ENCODE results near the gene WDR77.

- TF ChIP-seq, protein P1, sequence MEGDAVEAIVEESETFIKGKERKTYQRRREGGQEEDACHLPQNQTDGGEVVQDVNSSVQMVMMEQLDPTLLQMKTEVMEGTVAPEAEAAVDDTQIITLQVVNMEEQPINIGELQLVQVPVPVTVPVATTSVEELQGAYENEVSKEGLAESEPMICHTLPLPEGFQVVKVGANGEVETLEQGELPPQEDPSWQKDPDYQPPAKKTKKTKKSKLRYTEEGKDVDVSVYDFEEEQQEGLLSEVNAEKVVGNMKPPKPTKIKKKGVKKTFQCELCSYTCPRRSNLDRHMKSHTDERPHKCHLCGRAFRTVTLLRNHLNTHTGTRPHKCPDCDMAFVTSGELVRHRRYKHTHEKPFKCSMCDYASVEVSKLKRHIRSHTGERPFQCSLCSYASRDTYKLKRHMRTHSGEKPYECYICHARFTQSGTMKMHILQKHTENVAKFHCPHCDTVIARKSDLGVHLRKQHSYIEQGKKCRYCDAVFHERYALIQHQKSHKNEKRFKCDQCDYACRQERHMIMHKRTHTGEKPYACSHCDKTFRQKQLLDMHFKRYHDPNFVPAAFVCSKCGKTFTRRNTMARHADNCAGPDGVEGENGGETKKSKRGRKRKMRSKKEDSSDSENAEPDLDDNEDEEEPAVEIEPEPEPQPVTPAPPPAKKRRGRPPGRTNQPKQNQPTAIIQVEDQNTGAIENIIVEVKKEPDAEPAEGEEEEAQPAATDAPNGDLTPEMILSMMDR (IDR thresholded peaks at IDR 0.05) = no peak
- TF ChIP-seq GABPB1 (CRISPR knock-in tag; IDR thresholded peaks at IDR 0.05) (no peak), NFYB (CRISPR knock-in tag; conservative IDR thresholded peaks at IDR 0.05; ENCODE audit: low read depth) (no peak), JUN (CRISPR knock-in tag; IDR thresholded peaks at IDR 0.05) (no peak), ZNF121 (CRISPR knock-in tag; IDR thresholded peaks at IDR 0.05) (no peak), ZNF138 (CRISPR knock-in tag; conservative IDR thresholded peaks at IDR 0.05) (no peak), SMAD3 (CRISPR knock-in tag; IDR thresholded peaks at IDR 0.05; ENCODE audit: borderline replicate concordance) (no peak), ESRRA (CRISPR knock-in tag; IDR thresholded peaks at IDR 0.05; ENCODE audit: borderline replicate concordance) (no peak), FOXJ3 (CRISPR knock-in tag; IDR thresholded peaks at IDR 0.05; ENCODE audit: borderline replicate concordance) (no peak), SOX15 (CRISPR knock-in tag; IDR thresholded peaks at IDR 0.05) (no peak)
- TF ChIP-seq, protein P2, sequence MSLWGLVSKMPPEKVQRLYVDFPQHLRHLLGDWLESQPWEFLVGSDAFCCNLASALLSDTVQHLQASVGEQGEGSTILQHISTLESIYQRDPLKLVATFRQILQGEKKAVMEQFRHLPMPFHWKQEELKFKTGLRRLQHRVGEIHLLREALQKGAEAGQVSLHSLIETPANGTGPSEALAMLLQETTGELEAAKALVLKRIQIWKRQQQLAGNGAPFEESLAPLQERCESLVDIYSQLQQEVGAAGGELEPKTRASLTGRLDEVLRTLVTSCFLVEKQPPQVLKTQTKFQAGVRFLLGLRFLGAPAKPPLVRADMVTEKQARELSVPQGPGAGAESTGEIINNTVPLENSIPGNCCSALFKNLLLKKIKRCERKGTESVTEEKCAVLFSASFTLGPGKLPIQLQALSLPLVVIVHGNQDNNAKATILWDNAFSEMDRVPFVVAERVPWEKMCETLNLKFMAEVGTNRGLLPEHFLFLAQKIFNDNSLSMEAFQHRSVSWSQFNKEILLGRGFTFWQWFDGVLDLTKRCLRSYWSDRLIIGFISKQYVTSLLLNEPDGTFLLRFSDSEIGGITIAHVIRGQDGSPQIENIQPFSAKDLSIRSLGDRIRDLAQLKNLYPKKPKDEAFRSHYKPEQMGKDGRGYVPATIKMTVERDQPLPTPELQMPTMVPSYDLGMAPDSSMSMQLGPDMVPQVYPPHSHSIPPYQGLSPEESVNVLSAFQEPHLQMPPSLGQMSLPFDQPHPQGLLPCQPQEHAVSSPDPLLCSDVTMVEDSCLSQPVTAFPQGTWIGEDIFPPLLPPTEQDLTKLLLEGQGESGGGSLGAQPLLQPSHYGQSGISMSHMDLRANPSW (CRISPR knock-in tag; conservative IDR thresholded peaks at IDR 0.05; ENCODE audit: low read depth) = no peak
- TF ChIP-seq, protein P3, sequence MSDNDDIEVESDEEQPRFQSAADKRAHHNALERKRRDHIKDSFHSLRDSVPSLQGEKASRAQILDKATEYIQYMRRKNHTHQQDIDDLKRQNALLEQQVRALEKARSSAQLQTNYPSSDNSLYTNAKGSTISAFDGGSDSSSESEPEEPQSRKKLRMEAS (CRISPR knock-in tag; IDR thresholded peaks at IDR 0.05) = no peak
Measured at GRCh38 chr1:111452581-111452980, 3.5 kb upstream of the WDR77 start.

Measured in WTC11 (cell line).